C4-2B (cell line): Measurements from ENCODE around the gene TMEM131L.

Source experiments
- CTCF ChIP-seq: fragments of 450-650 bp; conservative IDR thresholded peaks from 2 replicates; pipeline ENCODE4 v1.5.1; 2017; ENCODE audit warnings: mild to moderate bottlenecking
- ZFX ChIP-seq: fragments of 450-650 bp; IDR thresholded peaks from 2 replicates; pipeline ENCODE4 v1.6.1; 2017

- no peak for TF ChIP-seq CTCF
- TF ChIP-seq ZFX: no peak
Observed at GRCh38 chr4:153426207-153426885, 39.8 kb upstream of the TMEM131L start.
